Right lung (tissue), 5 donors: ENCODE measurements around the gene TXNDC17. TPM values are rescaled to one million over a fixed set of nuclear protein-coding genes. Genes with fewer than 3 reads are reported as not detected.
"Not testable (repeated sequence)": the region's sequence is repeated elsewhere in the genome, so short reads cannot be mapped to it uniquely, and the experiment has no call there.

ENCODE experiments used
- DNase-seq, 2 donors: peaks; one replicate each; pipeline ENCODE4 v3.0.0-alpha.2; 2013
- polyA plus RNA-seq, 5 donors: library from polyadenylated mRNA; unstranded; fragments of 120-200 nt; gene quantifications; one replicate each; pipeline versions ENCODE4 v1.2.1 to v1.2.3, GENCODE V29; 2013; ENCODE audit warnings: inconsistent platforms in 1 of 5, low replicate concordance in 1 of 5; ENCODE audit not compliant: insufficient read length in 5 of 5, insufficient read depth in 1 of 5

Gene TXNDC17
- polyA plus RNA-seq, 5 donors: 78.6 to 111 (median 86.5) TPM

GRCh38 chr17:6681176-6681575 lies 40.3 kb downstream of the TXNDC17 start:
- DNase-seq: no peak

- DNase-seq: no peak
Measured at GRCh38 chr17:6681671-6682070, 40.8 kb downstream of the TXNDC17 start.

- DNase-seq: no peak
Measured at GRCh38 chr17:6682339-6682738, 41.5 kb downstream of the TXNDC17 start.

GRCh38 chr17:6683081-6683684 lies 42.3 kb downstream of the TXNDC17 start:
- no peak for DNase-seq

GRCh38 chr17:6683730-6684459 lies 43.0 kb downstream of the TXNDC17 start:
- no peak for DNase-seq

- DNase-seq: no peak
Measured at GRCh38 chr17:6684460-6684783, 43.6 kb downstream of the TXNDC17 start.

GRCh38 chr17:6684881-6685767 lies 44.3 kb downstream of the TXNDC17 start:
- DNase-seq: no peak

- no peak for DNase-seq
Measured at GRCh38 chr17:6686026-6686425, 45.2 kb downstream of the TXNDC17 start.

- no peak for DNase-seq
Measured at GRCh38 chr17:6688944-6689343, 48.1 kb downstream of the TXNDC17 start.

- no peak for DNase-seq
Measured at GRCh38 chr17:6690641-6691040, 49.8 kb downstream of the TXNDC17 start.

GRCh38 chr17:6691546-6691945 lies 50.7 kb downstream of the TXNDC17 start:
- no peak for DNase-seq

- not testable (repeated sequence) for DNase-seq
Measured at GRCh38 chr17:6691958-6692357, 51.1 kb downstream of the TXNDC17 start.

Other genes starting within 250 kb of the TXNDC17 start
- gene AIPL1, start 205.9 kb upstream of the TXNDC17 start, polyA plus RNA-seq: under 1 TPM in 2 of 5 donors, not detected in 3; 0.04 to 0.05 TPM
- 10 to 100 TPM; 16.8 to 67.1 (median 25.1) TPM for gene PIMREG, start 196.6 kb upstream of the TXNDC17 start, polyA plus RNA-seq
- 1 to 10 TPM; 3.4 to 5.4 (median 4.4) TPM for gene PITPNM3, start 84.5 kb upstream of the TXNDC17 start, polyA plus RNA-seq
- gene KIAA0753, start 349 bp upstream of the TXNDC17 start, polyA plus RNA-seq: 10 to 100 TPM; 25.1 to 45.0 (median 38.4) TPM
- gene MED31, start 10.5 kb downstream of the TXNDC17 start, polyA plus RNA-seq: 10 to 100 TPM; 27.1 to 30.2 (median 28.7) TPM
- 1 to 10 TPM; 5.3 to 6.7 (median 6.5) TPM for gene C17orf100, start 10.7 kb downstream of the TXNDC17 start, polyA plus RNA-seq
- gene SLC13A5, start 72.3 kb downstream of the TXNDC17 start, polyA plus RNA-seq: 1 to 10 TPM in 1 of 5 donors, under 1 TPM in 4; 0.20 to 1.1 (median 0.41) TPM
- gene XAF1, start 115.0 kb downstream of the TXNDC17 start, polyA plus RNA-seq: 10 to 100 TPM; 14.1 to 32.5 (median 25.0) TPM
- under 1 TPM; 0.29 to 0.87 (median 0.46) TPM for gene FBXO39, start 135.2 kb downstream of the TXNDC17 start, polyA plus RNA-seq
- gene TEKT1, start 190.7 kb downstream of the TXNDC17 start, polyA plus RNA-seq: 10 to 100 TPM in 2 of 5 donors, 1 to 10 TPM in 3; 2.7 to 11.3 (median 9.4) TPM